IPS-11a (cell line): ENCODE results near the gene ZXDC.

Source experiments
- H3K4me3 ChIP-seq: one replicate; pipeline ENCODE4 v1.5.1; 2013; ENCODE audit warnings: low read depth, low read length, control low read depth

Gene ZXDC

DNA sequence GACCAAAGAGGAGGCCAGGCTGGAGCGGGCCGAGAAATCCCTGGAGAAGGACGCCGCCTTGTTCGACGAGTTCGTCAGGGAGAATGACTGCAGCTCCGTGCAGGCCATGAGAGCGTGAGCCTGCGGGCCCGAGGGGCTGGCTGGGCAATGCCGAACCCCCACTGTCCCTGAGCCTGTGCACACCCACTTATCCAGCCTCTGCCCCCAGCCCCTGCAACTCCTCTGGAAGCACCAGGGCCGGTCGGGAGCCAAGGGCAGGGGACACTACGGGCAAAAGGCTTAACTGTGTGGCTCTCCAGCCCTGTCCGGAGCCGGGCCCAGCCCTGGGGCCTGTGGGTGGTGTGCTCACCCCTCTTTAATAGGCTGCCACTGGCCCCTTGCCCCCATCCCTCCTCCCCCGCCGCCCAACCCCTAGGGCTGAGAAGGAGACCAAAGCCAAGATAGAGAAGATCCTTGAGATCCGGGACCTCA lies 57.0 kb downstream of the ZXDC start:
- no peak overlapping the region for H3K4me3 ChIP-seq

DNA sequence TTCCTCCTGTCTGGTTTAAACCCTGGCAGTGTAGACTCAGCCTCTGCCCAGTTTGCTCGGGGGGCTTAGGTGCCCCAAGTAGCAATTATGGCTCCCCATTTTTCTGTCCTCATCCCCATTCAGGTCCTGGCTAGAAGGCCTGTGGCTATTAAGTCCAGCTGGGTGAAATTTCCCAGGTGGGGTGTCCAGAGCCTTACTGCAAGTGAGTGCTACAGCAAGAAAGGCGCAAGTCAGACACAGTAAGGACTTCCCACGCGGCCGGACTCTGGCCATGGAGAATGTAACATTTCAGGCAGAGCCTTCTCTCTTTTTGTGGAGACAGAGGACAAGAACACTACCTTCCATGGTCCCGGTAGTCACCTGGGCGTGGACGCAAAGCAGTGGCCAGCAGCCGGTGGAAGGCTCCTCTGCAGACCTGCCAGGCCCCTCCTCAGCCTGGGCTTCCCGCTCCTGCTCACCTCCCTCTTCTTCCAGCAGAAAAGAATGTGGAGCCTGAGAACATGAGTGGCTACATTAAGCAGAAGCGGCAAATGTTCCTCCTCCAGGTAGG lies 57.6 kb downstream of the ZXDC start:
- H3K4me3 ChIP-seq, result no peak overlapping the region

DNA sequence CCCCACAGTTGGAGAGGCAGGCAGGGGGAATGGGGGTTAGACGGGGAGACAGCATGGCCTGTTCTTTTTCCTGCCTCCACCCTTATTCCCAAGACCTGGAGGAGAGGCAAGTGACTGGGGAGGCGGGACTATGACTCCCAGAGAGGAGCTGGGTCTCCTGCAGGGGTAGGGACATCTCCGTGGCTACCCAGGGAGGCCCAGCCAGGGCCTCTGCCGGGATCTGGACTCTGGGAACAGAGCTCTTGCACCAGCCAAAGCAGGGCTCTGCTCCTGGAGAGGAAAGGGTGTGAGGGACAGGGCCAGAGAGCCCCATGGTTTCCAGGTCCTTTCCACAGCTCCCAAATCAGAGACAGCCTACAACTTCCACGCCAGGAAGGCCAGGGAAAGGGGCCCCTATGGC lies 58.2 kb downstream of the ZXDC start:
- H3K4me3 ChIP-seq, result no peak overlapping the region

DNA sequence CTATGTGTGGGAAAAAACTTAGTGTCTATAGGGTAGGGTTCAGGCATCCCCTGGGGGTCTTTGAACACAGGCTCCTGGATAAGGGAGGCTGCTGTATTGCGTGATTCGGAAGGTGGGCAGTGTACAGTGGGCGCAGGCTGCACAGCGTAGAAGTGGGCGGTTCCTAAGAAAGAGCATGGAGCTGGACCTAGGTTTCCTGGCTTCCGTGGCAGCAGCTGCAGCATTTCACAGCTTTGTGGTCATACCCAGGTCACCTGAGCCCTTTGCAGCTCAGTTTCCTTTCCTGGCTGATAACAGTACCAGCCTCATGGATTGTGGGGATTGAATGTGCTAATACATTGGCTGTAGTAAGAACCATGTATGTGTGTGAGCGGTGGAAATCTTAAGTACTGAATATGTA lies 58.7 kb downstream of the ZXDC start:
- no peak overlapping the region for H3K4me3 ChIP-seq

- H3K4me3 ChIP-seq, result no peak overlapping the region
These were observed 59.8 kb downstream of the ZXDC start for GRCh38 chr3:126415661-126416591.

DNA sequence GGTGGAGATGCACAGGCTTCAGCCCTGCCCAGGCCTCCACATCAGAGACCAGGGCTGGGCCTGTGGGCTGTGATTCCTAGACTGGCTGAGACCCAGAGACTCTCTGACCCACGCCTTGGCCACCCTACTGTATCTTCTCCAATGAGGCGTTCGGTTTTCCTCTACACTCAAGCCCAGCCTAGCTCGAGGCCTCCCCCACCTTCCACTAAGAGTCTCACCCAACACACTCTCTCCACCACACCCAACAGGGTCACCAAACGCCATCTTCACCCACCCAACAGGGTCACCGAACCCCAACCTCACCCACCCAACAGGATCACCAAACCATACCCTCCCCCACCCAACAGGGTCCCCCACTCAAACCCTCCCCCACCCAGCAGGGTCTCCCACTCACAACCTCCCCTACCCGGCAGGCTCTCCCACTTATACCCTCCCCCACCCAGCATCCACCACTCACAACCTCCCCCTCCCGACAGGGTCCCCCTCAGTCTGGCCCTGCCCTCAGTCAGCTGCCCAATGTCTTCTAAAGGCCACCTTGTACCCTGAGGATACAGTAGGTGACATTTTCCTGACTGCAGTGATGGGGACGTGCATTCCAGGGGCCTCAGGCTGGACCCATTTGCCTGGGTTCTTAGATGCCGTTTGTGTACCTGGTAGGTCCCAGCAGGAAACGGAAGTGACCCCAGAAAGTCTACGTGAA lies 60.6 kb downstream of the ZXDC start:
- H3K4me3 ChIP-seq, result no peak overlapping the region

- no peak overlapping the region for H3K4me3 ChIP-seq
These were observed 61.3 kb downstream of the ZXDC start for GRCh38 chr3:126414406-126414805.

DNA sequence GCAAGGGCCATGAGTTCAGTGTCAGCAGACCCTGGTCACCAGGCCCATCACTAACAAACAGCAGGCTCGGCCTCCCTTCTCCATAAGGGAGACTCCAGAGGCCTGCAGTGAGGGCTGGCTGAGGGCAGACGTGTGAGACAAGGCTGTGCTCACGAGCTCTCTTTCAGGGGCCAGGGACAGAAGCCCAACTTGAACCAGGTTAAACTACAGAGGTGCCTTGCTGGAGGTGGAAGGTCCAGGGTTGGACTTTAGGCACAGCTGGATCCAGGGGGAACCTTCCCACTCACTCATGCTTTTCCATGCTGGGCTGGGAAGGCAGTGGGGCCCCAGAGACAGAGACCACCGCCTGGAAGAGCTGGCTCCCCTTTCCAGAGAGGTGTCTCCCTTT lies 62.0 kb downstream of the ZXDC start:
- no peak overlapping the region for H3K4me3 ChIP-seq

DNA sequence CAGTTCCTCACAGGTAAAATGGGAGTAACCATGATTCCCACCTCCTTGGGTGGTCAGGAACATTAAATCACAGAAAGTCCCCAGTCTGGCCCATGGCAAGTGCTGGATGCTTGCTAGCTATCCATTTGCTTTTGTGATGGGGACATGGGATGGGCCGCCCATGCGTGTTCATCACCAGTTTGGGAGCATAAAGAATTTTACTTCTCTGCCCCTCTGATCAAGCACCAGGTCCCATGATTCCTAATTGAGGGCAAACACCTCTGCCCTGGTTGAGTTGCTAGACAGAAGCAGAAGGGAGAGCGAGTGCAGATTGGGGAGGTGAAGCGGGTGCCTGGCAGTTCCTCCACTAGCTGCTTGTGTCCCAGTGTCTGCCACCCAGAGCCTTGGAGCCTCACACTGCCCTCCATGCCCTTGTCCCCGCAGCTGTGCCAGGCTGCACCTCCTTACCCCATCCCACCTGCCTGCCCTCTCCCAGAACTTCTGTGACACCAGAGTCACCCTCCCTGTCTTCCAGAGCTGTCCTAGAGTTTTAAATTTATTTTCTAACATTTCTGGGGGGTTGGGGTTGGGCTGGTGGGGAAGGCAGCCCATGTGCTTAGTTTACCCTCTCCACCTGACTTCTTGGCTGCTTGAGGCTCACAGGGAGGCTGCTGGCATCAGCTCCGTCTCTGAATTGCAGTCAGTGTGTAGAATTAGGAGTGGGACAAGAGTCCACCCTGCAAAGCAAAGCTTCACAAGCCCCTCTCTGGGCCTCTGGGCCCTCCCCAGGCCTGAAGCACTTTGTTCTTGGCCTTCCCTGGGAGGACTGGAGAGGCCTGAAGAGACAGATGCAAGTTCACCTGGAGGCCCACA lies 62.6 kb downstream of the ZXDC start:
- no peak overlapping the region for H3K4me3 ChIP-seq

- H3K4me3 ChIP-seq, result no peak overlapping the region
These were observed 67.6 kb downstream of the ZXDC start for GRCh38 chr3:126408099-126408498.

DNA sequence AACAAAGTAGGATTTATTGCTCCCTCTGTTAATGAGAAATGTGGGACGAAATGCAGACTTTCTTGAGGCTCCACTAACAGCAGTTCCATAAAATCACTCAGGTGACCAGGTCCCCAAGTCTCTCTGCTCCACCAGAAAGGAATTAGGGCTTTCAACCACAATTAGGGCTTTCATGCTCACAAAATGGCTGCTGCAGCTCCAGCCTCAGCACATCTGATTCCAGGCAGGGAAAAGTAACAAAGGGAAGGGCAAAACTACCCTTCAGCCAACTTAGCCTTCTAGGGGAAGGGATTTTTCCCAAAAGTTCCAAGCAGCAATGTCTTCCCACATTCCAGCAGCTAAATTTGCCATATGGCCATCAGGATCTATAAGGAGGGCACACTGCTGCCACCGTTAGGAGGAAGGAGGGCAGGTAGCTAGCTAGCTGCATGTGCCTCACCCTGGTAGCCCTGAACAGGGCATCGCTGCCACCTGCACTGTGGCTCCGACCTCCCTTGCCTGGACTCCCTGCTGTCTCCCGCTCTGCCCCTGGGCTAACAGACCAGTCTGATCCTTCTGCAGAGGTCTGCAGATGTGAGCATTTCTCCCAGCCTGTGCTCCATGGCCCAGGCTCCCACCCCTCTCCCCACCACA lies 68.2 kb downstream of the ZXDC start:
- H3K4me3 ChIP-seq, result no peak overlapping the region

DNA sequence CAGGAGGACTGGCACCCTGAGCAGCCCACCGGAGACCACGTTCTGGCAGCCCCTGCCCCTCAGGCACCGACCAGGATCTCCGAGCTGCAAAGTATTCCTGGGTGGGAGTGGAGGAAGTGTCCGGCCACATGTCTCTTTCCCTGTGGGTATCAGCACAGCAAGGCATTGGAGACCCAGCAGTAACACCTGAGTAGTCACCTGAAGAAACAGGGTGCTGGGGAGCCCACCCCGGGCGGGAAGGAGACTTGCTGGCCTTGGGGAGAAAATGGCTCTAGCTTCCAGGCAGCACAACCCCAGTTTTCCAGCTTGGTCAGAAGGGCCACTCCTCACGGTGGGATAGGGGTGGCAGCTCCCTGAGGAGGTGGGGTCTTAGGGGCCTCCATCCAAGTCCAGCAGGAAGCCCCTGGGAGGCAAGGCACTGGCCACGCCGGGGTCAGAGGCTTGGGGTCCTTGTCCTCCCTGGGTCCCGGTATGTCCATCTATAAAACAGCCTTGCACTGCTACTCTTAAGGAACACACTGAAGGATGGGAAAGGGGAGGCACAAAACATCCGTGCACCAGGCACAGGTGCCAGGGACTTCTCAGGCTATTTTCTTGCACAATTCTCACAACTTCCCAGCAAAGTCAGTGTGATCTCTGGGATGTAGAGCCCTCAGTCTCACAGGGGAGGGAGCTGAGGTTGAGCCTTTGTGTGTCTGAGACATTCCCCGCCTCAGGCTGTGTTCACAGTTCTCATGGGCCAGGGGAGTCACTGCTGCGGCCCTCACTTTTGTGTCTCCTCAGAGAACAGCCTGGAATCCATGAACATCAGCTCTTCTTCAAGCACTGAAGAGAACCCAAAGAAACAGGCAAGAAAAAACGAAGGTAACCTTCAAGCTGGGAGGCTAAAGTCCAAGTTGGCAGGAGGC lies 69.0 kb downstream of the ZXDC start:
- no peak overlapping the region for H3K4me3 ChIP-seq

GRCh38 chr3:126402666-126403302 lies 72.9 kb downstream of the ZXDC start:
- H3K4me3 ChIP-seq, result no peak overlapping the region

DNA sequence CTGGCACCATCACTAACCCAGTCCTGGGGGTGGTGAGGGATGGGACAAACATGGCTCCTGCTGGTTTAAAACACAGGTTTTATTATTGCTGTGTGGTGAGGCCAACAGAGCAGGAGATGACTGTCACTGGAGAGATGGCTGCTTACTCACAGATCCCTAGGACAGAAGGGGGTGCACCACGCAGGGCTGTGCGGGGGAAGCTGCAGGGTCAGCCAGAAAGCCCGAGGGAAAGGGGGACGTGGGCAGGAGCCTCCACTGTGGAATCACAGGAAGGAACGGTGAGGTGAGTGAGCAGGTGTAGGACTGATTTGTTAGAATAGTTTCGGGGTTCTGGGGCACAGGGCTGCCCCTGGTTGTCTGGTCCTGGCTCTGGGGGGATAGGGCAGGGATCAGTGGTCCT lies 73.5 kb downstream of the ZXDC start:
- H3K4me3 ChIP-seq, result no peak overlapping the region

DNA sequence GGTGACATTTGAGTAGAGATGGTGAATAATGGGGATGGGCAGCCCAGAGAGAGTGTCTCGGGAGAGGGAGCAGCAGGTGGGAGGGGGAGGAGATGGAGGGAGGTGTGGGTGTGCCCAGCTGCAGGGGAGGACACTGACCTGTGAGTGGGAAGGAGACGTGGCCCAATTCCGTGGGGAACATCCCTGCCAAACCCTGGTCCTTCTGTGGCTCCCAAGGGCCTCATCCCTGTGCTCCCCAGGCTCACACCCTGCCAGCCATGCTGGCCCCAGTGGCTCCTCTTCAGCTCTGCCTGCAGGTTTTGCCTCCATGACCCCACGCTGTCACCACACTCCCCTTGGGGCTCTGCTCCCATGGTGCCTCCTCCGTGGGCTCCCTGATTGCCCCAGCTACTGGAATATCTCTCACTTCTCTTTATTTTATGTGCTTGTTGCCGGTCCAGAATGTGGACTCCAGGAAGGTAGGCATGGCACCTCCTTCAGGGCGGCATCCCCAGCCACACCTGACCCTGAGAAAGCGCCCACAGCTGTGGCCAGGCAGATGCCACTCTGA lies 74.0 kb downstream of the ZXDC start:
- no peak overlapping the region for H3K4me3 ChIP-seq

DNA sequence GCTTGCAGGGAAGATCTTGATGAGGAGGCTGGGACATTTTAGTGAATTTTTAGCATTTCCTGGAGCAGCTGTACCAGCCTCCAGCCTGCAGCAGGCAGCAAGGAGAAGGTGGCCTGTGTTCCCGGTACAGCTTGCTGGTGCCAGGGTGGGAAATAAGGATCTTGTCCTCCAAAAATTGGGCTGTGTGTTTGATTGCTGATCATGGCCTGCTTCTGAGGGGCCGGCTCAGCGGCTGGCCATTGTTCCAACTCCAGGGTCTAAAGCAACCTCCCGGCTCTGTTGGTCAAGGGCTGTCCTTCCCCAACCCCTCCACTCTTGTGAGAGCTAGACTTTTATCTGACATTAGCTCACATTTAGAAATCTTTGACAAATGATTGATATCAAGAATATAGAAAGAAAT lies 75.9 kb downstream of the ZXDC start:
- H3K4me3 ChIP-seq, result no peak overlapping the region

GRCh38 chr3:126399351-126399735 lies 76.3 kb downstream of the ZXDC start:
- H3K4me3 ChIP-seq, result no peak overlapping the region

- no peak overlapping the region for H3K4me3 ChIP-seq
These were observed 77.0 kb downstream of the ZXDC start for GRCh38 chr3:126398423-126399350.
